NCI-H2107 (cell line): ENCODE measurements around the gene NEK5.
"Not testable (repeated sequence)": the region's sequence is repeated elsewhere in the genome, so short reads cannot be mapped to it uniquely, and the experiment has no call there.

ENCODE experiments used
- DNase-seq: peaks from one replicate; lab custom pipeline; 2025; lab: John Stamatoyannopoulos, UW

The NEK5 gene

GRCh38 chr13:52128714-52129700 is at the start of gene NEK5:
NEK5 (minus strand) TSS chr13:52129073; CDS start chr13:52127482, 1,591 bp downstream.
- DNase-seq = peak; percentile 27

GRCh38 chr13:52177276-52177675 is 48.4 kb upstream of the NEK5 start:
- DNase-seq = no peak

GRCh38 chr13:52173970-52174369 is 45.1 kb upstream of the NEK5 start:
- DNase-seq = not testable (repeated sequence)

- DNase-seq = no peak
These were observed 44.5 kb upstream of the NEK5 start for GRCh38 chr13:52173373-52173772.

- not testable (repeated sequence) for DNase-seq
These were observed 42.8 kb upstream of the NEK5 start for GRCh38 chr13:52171686-52172085.

- not testable (repeated sequence) for DNase-seq
These were observed 42.0 kb upstream of the NEK5 start for GRCh38 chr13:52170828-52171391.

GRCh38 chr13:52169839-52170238 is 41.0 kb upstream of the NEK5 start:
- DNase-seq = no peak

- no peak for DNase-seq
These were observed 36.5 kb upstream of the NEK5 start for GRCh38 chr13:52165411-52165810.

GRCh38 chr13:52164989-52165388 is 36.1 kb upstream of the NEK5 start:
- no peak for DNase-seq

GRCh38 chr13:52163878-52164277 is 35.0 kb upstream of the NEK5 start:
- not testable (repeated sequence) for DNase-seq

GRCh38 chr13:52162279-52163101 is 33.6 kb upstream of the NEK5 start:
- DNase-seq = no peak

- DNase-seq = no peak
These were observed 32.3 kb upstream of the NEK5 start for GRCh38 chr13:52161181-52161646.

- DNase-seq = no peak
These were observed 31.6 kb upstream of the NEK5 start for GRCh38 chr13:52160506-52160905.

- no peak for DNase-seq
These were observed 31.2 kb upstream of the NEK5 start for GRCh38 chr13:52160053-52160452.

GRCh38 chr13:52159159-52159982 is 30.5 kb upstream of the NEK5 start, which contains the start of gene NEK3:
NEK3 (minus strand) TSS chr13:52159597; CDS start chr13:52156191, 3,406 bp downstream.
- peak; percentile 0 for DNase-seq

- no peak for DNase-seq
These were observed 29.8 kb upstream of the NEK5 start for GRCh38 chr13:52158629-52159158.

- no peak for DNase-seq
These were observed 27.9 kb upstream of the NEK5 start for GRCh38 chr13:52156724-52157261.

GRCh38 chr13:52155177-52155576 is 26.3 kb upstream of the NEK5 start:
- DNase-seq = no peak

- no peak for DNase-seq
These were observed 18.4 kb upstream of the NEK5 start for GRCh38 chr13:52147225-52147624.

GRCh38 chr13:52141299-52141698 is 12.4 kb upstream of the NEK5 start:
- DNase-seq = no peak

GRCh38 chr13:52137489-52137888 is 8.6 kb upstream of the NEK5 start:
- no peak for DNase-seq
